Prostate gland (tissue), 2 donors: Measurements from ENCODE around the gene SCCPDH. TPM values are rescaled to one million over a fixed set of nuclear protein-coding genes. Genes with fewer than 3 reads are reported as not detected.
"Not testable (repeated sequence)": the region's sequence is repeated elsewhere in the genome, so short reads cannot be mapped to it uniquely, and the experiment has no call there.

Experiments used
- DNase-seq: peaks from one replicate; pipeline ENCODE4 v3.0.0-alpha.2; 2019; ENCODE audit warnings: low spot score
- H3K27ac ChIP-seq, 2 donors: fragments of 200-600 bp; sonication (generic); 2 replicates each; pipeline ENCODE4 v1.5.1; 2017 to 2019
- H3K27me3 ChIP-seq: fragments of 200-600 bp; sonication (generic); replicated peaks from 2 replicates; pipeline ENCODE4 v1.5.1; 2019; ENCODE audit not compliant: insufficient read depth
- H3K36me3 ChIP-seq, 2 donors: fragments of 200-600 bp; sonication (generic); 1 replicate in 1 of 2; 2 replicates in 1 of 2; pipeline versions ENCODE4 v1.5.1 to v1.8.1; 2017 to 2019
- H3K4me1 ChIP-seq: fragments of 200-600 bp; sonication (generic); replicated peaks from 2 replicates; pipeline ENCODE4 v1.5.1; 2019
- H3K4me3 ChIP-seq, 2 donors: fragments of 200-600 bp; sonication (generic); 2 replicates each; pipeline ENCODE4 v1.5.1; 2017 to 2019
- H3K9me3 ChIP-seq: fragments of 200-600 bp; sonication (generic); 2 replicates; pipeline ENCODE4 v1.5.1; 2017
- POLR2A ChIP-seq: fragments of 450-650 bp; IDR thresholded peaks from one replicate; pipeline ENCODE4 v1.6.1; 2016; ENCODE audit warnings: antibody characterized with exemption, mild to moderate bottlenecking
- POLR2AphosphoS5 ChIP-seq: sonication (generic); formaldehyde crosslinking; IDR thresholded peaks from one replicate; pipeline ENCODE4 v1.6.1; 2017; ENCODE audit warnings: antibody characterized with exemption
- WGBS: methylation state at CpG from one replicate; pipeline ENCODE4 v1.1.5; 2018; 5-methylcytosine and 5-hydroxymethylcytosine counted together
- intact Hi-C: fragments of 100-400 bp; cut with DNase I; formaldehyde crosslinking; loops from one replicate; pipeline ENCODE4 v1.14.2; 2022
- total RNA-seq, 2 donors: library from RNA; depleted of rRNA; stranded (reverse); fragments of >200 nt; gene quantifications; one replicate each; pipeline ENCODE4 v1.1.0, GENCODE V29; 2016
- TF ChIP-seq, protein P1 (sequence below), 4 experiments: fragments of 200-600 bp in 2 of 4; fragments of 450-650 bp in 2 of 4; sonication (generic) in 2 of 4; IDR thresholded peaks; 1 replicate in 3 of 4; 2 replicates in 1 of 4; pipeline ENCODE4 v1.5.1; 2016 to 2019; ENCODE audit warnings: antibody characterized with exemption in 4 of 4, mild to moderate bottlenecking in 2 of 4, moderate library complexity in 2 of 4

SCCPDH gene
- total RNA-seq, 2 donors from 2014 or later: 49.6 to 67.4 TPM

DNA sequence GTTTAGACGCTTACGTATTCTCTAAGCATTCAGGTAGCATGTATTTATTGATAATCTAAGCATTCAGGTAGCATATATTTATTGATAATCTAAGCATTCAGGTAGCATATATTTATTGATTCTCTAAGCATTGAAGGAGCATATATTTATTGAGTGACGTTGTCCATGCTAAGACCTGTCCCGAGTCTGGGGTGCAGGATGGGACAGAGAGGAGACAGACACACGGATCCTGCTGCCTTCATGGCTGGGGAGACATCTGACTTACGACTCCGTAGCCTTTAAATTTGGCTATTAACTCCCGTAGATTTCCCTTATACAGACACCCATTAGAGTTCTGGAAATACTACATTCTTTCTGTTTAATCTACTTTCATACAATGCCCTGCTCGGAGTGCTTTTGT, 982 bp downstream of the SCCPDH start:
- Histone ChIP-seq H3K9me3 (no peaks in the 10 kb centered on the region), H3K4me3 (peak overlapping the region; percentile 55 to 80), H3K27ac (peak overlapping the region; percentile 88 to 89), H3K36me3 (peaks cover 0 to 7% of the 10 kb centered on the region in 2 donors), H3K4me1 (no peaks in the 10 kb centered on the region), H3K27me3 (no peaks in the 10 kb centered on the region)
- no peak for DNase-seq
- no peak for TF ChIP-seq POLR2AphosphoS5
- TF ChIP-seq, protein P1, sequence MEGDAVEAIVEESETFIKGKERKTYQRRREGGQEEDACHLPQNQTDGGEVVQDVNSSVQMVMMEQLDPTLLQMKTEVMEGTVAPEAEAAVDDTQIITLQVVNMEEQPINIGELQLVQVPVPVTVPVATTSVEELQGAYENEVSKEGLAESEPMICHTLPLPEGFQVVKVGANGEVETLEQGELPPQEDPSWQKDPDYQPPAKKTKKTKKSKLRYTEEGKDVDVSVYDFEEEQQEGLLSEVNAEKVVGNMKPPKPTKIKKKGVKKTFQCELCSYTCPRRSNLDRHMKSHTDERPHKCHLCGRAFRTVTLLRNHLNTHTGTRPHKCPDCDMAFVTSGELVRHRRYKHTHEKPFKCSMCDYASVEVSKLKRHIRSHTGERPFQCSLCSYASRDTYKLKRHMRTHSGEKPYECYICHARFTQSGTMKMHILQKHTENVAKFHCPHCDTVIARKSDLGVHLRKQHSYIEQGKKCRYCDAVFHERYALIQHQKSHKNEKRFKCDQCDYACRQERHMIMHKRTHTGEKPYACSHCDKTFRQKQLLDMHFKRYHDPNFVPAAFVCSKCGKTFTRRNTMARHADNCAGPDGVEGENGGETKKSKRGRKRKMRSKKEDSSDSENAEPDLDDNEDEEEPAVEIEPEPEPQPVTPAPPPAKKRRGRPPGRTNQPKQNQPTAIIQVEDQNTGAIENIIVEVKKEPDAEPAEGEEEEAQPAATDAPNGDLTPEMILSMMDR (IDR thresholded peaks at IDR 0.05): no peak
- no peak for TF ChIP-seq POLR2A
- intact Hi-C loops: no loop called here
- 29% methylated on average over 9 of the region's 9 CpGs for WGBS

DNA sequence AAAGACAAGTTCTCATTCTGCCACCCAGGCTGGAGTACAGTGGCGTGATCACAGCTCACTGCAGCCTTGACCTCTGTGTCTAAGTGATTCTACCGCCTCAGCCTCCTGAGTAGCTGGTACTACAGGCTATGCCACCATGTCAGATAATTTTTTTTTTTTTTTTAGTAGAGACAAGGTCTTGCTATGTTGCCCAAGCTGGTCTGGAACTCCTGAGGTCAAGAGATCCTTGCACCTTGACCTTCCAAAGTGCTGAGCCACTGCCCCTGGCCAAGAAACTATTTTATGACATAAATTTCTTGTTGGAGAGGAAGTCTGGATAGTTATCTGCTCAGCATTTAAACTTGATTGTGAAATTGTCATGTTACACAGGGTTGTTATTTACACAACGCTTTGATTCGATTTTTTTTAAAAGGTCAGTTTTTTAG, 2.1 kb downstream of the SCCPDH start:
- Histone ChIP-seq H3K9me3 (no peaks in the 10 kb centered on the region), H3K4me1 (no peaks in the 10 kb centered on the region), H3K27me3 (no peaks in the 10 kb centered on the region), H3K4me3 (peak overlapping the region in 1 of 2 donors; percentile 80), H3K27ac (peak overlapping the region in 1 of 2 donors; percentile 89), H3K36me3 (peaks cover 0 to 7% of the 10 kb centered on the region in 2 donors)
- intact Hi-C loops: no loop called here
- TF ChIP-seq POLR2AphosphoS5 (no peak), POLR2A (no peak)
- TF ChIP-seq, protein P1 (IDR thresholded peaks at IDR 0.05): no peak
- no peak for DNase-seq
- 68% methylated on average over 4 of the region's 4 CpGs for WGBS

DNA sequence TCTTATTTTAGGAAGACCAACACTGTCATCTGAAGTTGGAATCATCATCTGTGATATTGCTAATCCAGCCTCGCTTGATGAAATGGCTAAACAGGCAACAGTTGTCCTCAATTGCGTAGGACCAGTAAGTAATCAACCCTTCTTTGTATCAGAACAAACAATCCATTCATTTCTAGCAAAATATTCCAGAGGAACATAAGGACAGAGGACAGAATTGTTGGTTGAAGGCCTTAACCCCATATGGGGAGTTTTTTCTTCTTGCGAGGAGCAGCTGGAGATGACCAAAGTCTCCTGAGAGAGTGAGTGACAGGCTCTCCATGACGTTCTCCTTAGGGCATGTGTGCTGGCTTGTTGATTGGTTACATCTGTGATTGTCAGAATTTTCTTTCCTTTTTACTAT, 2.7 kb downstream of the SCCPDH start:
- H3K36me3 ChIP-seq: peaks cover 0 to 7% of the 10 kb centered on the region in 2 donors

DNA sequence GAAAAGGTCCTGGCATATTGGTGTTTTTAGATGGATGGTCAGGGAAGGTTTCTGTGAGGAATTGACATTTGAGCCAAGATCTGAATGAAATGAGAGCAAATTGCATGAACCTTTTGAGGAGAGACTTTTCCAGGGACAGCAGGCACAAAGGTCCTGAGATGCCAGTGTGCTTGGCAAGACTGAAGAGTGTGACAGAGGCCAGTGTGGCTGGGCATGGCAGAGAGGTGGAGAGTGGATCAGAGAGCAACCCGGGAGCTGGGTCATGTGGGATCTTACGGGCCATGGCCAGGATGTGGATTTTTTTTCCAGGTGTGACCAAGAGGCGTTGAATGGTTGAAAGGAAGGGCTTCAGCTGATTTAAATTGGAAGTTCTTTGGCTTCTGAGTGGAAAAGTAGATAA, 3.4 kb downstream of the SCCPDH start:
- Histone ChIP-seq H3K36me3 (peaks cover 0 to 7% of the 10 kb centered on the region in 2 donors), H3K27me3 (no peaks in the 10 kb centered on the region), H3K27ac (no peak overlapping the region), H3K9me3 (no peaks in the 10 kb centered on the region), H3K4me3 (no peak overlapping the region), H3K4me1 (no peaks in the 10 kb centered on the region)
- TF ChIP-seq POLR2AphosphoS5 (no peak), POLR2A (no peak)
- TF ChIP-seq, protein P1 (IDR thresholded peaks at IDR 0.05): no peak
- no peak for DNase-seq
- intact Hi-C loops: no loop called here
- 94% methylated on average over 3 of the region's 3 CpGs for WGBS

More for the DNA sequence above, 2.7 kb downstream of the SCCPDH start:
- intact Hi-C loops: no loop called here
- DNase-seq: no peak
- WGBS: 90% methylated on average over 4 of the region's 4 CpGs
- Histone ChIP-seq H3K4me3 (no peak overlapping the region), H3K27ac (peak overlapping the region in 1 of 2 donors; percentile 7), H3K4me1 (no peaks in the 10 kb centered on the region), H3K27me3 (no peaks in the 10 kb centered on the region), H3K9me3 (no peaks in the 10 kb centered on the region)
- no peak for TF ChIP-seq POLR2AphosphoS5
- TF ChIP-seq, protein P1 (IDR thresholded peaks at IDR 0.05): no peak
- TF ChIP-seq POLR2A: no peak

DNA sequence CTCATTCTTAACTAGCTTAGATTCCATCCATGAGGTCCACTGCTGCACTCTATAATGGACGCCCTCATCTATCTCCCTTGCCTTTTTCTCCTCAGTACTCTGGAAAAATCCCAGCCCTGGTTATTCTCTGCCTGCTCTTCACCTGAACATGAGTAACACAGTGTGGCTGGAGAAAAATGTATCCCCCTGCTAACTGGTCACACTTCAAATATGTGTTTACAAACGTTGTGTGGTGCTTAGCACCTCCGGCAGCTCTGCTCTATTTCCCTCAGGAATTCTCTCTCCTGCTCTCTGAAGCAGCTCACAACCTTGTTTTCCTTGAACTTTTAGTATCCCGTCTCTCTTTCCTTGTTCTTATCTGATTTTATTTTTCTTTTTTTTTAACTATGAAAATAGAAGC, 4.1 kb downstream of the SCCPDH start:
- Histone ChIP-seq H3K36me3 (peaks cover 0 to 7% of the 10 kb centered on the region in 2 donors), H3K4me1 (no peaks in the 10 kb centered on the region), H3K9me3 (no peaks in the 10 kb centered on the region), H3K4me3 (no peak overlapping the region), H3K27ac (no peak overlapping the region), H3K27me3 (no peaks in the 10 kb centered on the region)
- 89% methylated on average over 4 of the region's 4 CpGs for WGBS
- intact Hi-C loops: no loop called here
- no peak for DNase-seq
- TF ChIP-seq POLR2AphosphoS5: no peak
- TF ChIP-seq POLR2A: no peak
- TF ChIP-seq, protein P1 (IDR thresholded peaks at IDR 0.05): no peak

DNA sequence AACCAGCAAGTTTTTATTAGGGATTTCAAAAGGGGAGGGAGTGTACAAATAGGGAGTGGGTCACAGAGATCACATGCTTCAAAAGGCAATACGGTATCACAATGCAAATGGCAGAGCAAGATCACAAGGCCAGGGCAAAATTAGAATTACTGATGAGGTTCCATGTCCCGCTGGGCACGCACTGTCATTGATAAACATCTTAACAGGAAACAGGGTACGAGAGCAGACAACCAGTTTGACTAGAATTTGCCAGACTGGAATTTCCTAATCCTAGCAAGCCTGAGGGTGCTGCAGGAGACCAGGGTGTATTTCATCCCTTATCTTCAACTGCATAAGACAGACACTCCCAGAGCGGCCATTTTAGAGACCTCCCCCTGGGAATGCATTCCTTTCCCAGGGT, 4.8 kb downstream of the SCCPDH start:
- H3K36me3 ChIP-seq, intact Hi-C loops, DNase-seq, H3K27me3 ChIP-seq, H3K4me1 ChIP-seq, H3K4me3 ChIP-seq, H3K27ac ChIP-seq, H3K9me3 ChIP-seq: not testable (repeated sequence)
- 71% methylated on average over 5 of the region's 5 CpGs for WGBS
